HCT116 (cell line): Measurements from ENCODE around the gene C5AR2. TPM values are rescaled to one million over a fixed set of nuclear protein-coding genes. Genes with fewer than 3 reads are reported as not detected.

Experiments
- ATAC-seq: fragments of 200-7000 bp; cut with Tn5 transposase; 2 replicates; pipeline ENCODE4 v1.9.1; 2020; ENCODE audit warnings: mild to moderate bottlenecking, moderate library complexity
- BruUV-seq: library from RNA; stranded (reverse); fragments of 400-500 nt; replicated peaks from 2 replicates; lab custom pipeline; 2021; lab: Mats Ljungman, UMichigan
- CTCF ChIA-PET: fragments of 300-600 bp; sonication (Branson Sonifier 250); formaldehyde crosslinking; loops from one replicate; lab custom pipeline; 2021; ENCODE audit warnings: antibody characterized with exemption; lab: Charles Lee
- POLR2A ChIA-PET: fragments of 300-600, 350-600 bp; sonication (Branson Sonifier 250); formaldehyde crosslinking; loops from one replicate; lab custom pipeline; 2021; ENCODE audit warnings: antibody characterized with exemption; lab: Charles Lee
- RAD21 ChIA-PET, 2 experiments: fragments of 300-600 bp; sonication (Branson Sonifier 250); formaldehyde crosslinking; loops; one replicate each; lab custom pipeline; 2023; ENCODE audit warnings: low total read pairs in 2 of 2; ENCODE audit not compliant: uncharacterized antibody in 2 of 2, unreplicated experiment in 2 of 2, low non-redundant PET in 1 of 2; lab: Charles Lee
- DNase-seq: peaks from one replicate; pipeline ENCODE4 v3.0.0-alpha.2; 2010; ENCODE audit warnings: low read depth, low spot score
- H2AFZ ChIP-seq: fragments of 200-600 bp; shearing (Covaris generic), sonication (generic); 2 replicates; pipeline ENCODE4 v1.6.1; 2017; ENCODE audit warnings: low read depth, mixed run types, mixed read lengths, antibody characterized with exemption, low read length; ENCODE audit not compliant: poor library complexity, severe bottlenecking
- H3K27ac ChIP-seq: 2 replicates; pipeline ENCODE4 v1.5.1; 2012; ENCODE audit warnings: low read depth, low read length
- H3K27me3 ChIP-seq: fragments of 200-600 bp; sonication (generic); 2 replicates; pipeline ENCODE4 v1.6.1; 2016; ENCODE audit warnings: mixed run types, low read length, mixed read lengths; ENCODE audit not compliant: insufficient read depth
- H3K36me3 ChIP-seq, 2 experiments: fragments of 200-500 bp in 1 of 2; fragments of 200-600 bp in 1 of 2; sonication (Bioruptor generic) in 1 of 2; sonication (generic) in 1 of 2; 2 replicates each; pipeline versions ENCODE4 v1.5.1 to v1.6.1; 2014 to 2016; ENCODE audit warnings: low read length in 2 of 2, inconsistent platforms in 1 of 2, mixed read lengths in 1 of 2, mixed run types in 1 of 2; ENCODE audit not compliant: insufficient read depth in 2 of 2, control insufficient read depth in 1 of 2
- H3K4me1 ChIP-seq, 2 experiments: fragments of 200-600 bp in 1 of 2; sonication (generic) in 1 of 2; 2 replicates each; pipeline versions ENCODE4 v1.5.1 to v1.6.1; 2012 to 2017; ENCODE audit warnings: low read length in 2 of 2, inconsistent platforms in 1 of 2, mild to moderate bottlenecking in 1 of 2, mixed read lengths in 1 of 2, mixed run types in 1 of 2, moderate library complexity in 1 of 2; ENCODE audit not compliant: insufficient read depth in 2 of 2, control insufficient read depth in 1 of 2
- H3K4me2 ChIP-seq: fragments of 200-600 bp; sonication (generic); 2 replicates; pipeline ENCODE4 v1.6.1; 2017; ENCODE audit warnings: mixed run types, low read length, mixed read lengths
- H3K4me3 ChIP-seq, 2 experiments: fragments of 200-600 bp in 1 of 2; sonication (generic) in 1 of 2; replicated peaks in 1 of 2; 2 replicates each; pipeline ENCODE4 v1.5.1; 2011 to 2016; ENCODE audit warnings: low read length in 2 of 2, control low read depth in 1 of 2, low read depth in 1 of 2, mild to moderate bottlenecking in 1 of 2, mixed read lengths in 1 of 2, mixed run types in 1 of 2
- H3K79me2 ChIP-seq: fragments of 200-600 bp; sonication (generic); 2 replicates; pipeline ENCODE4 v1.6.1; 2017; ENCODE audit warnings: mild to moderate bottlenecking, mixed run types, low read length, moderate library complexity, mixed read lengths; ENCODE audit not compliant: insufficient read depth
- H3K9ac ChIP-seq: fragments of 200-600 bp; sonication (generic); 2 replicates; pipeline ENCODE4 v1.6.1; 2016; ENCODE audit warnings: low read length, mixed read lengths
- H3K9me2 ChIP-seq: fragments of 200-600 bp; sonication (generic), shearing (Covaris generic); 2 replicates; pipeline ENCODE4 v1.6.1; 2017; ENCODE audit warnings: mixed run types, mild to moderate bottlenecking, moderate library complexity; ENCODE audit not compliant: insufficient read depth
- H3K9me3 ChIP-seq, 2 experiments: fragments of 200-500 bp in 1 of 2; fragments of 200-600 bp in 1 of 2; sonication (Bioruptor generic) in 1 of 2; sonication (generic) in 1 of 2; 2 replicates each; pipeline ENCODE4 v1.6.1; 2014 to 2017; ENCODE audit warnings: low read length in 2 of 2, mixed read lengths in 2 of 2, inconsistent platforms in 1 of 2, low read depth in 1 of 2, mild to moderate bottlenecking in 1 of 2, mixed run types in 1 of 2, moderate library complexity in 1 of 2; ENCODE audit not compliant: control insufficient read depth in 1 of 2, insufficient read depth in 1 of 2
- H4K20me1 ChIP-seq: fragments of 200-600 bp; sonication (generic), shearing (Covaris generic); 2 replicates; pipeline ENCODE4 v1.6.1; 2017; ENCODE audit warnings: mixed run types, mild to moderate bottlenecking, moderate library complexity; ENCODE audit not compliant: insufficient read depth
- ELF1 ChIP-seq: IDR thresholded peaks from 2 replicates; pipeline ENCODE4 v1.6.1; 2012; ENCODE audit warnings: low read depth, borderline replicate concordance
- EZH2 ChIP-seq: fragments of 200-600 bp; sonication (generic); IDR thresholded peaks from 2 replicates; pipeline ENCODE4 v1.6.1; 2017; ENCODE audit warnings: antibody characterized with exemption, mixed run types
- EZH2phosphoT487 ChIP-seq: fragments of 200-600 bp; IDR thresholded peaks from 2 replicates; pipeline ENCODE4 v1.6.1; 2018; ENCODE audit warnings: antibody characterized with exemption, borderline replicate concordance
- MAX ChIP-seq: IDR thresholded peaks from 2 replicates; pipeline ENCODE4 v1.6.1; 2012
- YY1 ChIP-seq: IDR thresholded peaks from 2 replicates; pipeline ENCODE4 v1.6.1; 2011; ENCODE audit warnings: low read length, low read depth, moderate library complexity, mild to moderate bottlenecking; ENCODE audit not compliant: insufficient replicate concordance; ENCODE audit errors: extremely low read depth
- intact Hi-C: fragments of 100-400 bp; cut with micrococcal nuclease; formaldehyde crosslinking; loops from 2 replicates; pipeline ENCODE4 v1.10.0; 2022
- total RNA-seq: library from RNA; stranded (reverse); gene quantifications from one replicate; pipeline ENCODE4 v1.2.1, GENCODE V29; 2021; ENCODE audit not compliant: unreplicated experiment
- TF ChIP-seq, protein P1 (sequence below), 3 experiments: fragments of 200-600 bp in 1 of 3; sonication (generic) in 1 of 3; IDR thresholded peaks in 2 of 3; conservative IDR thresholded peaks in 1 of 3; 2 replicates each; pipeline ENCODE4 v1.5.1; 2012 to 2017; ENCODE audit warnings: low read depth in 2 of 3, low read length in 2 of 3, antibody characterized with exemption in 1 of 3, borderline replicate concordance in 1 of 3, control low read depth in 1 of 3, mild to moderate bottlenecking in 1 of 3, mixed read lengths in 1 of 3, mixed run types in 1 of 3, moderate library complexity in 1 of 3; ENCODE audit not compliant: insufficient read depth in 1 of 3
- TF ChIP-seq, protein P2 (sequence below): IDR thresholded peaks from 2 replicates; pipeline ENCODE4 v1.6.1; 2012
- TF ChIP-seq, protein P3 (sequence below): IDR thresholded peaks from 2 replicates; pipeline ENCODE4 v1.6.1; 2012; ENCODE audit warnings: low read depth
- TF ChIP-seq, protein P4 (sequence below): IDR thresholded peaks from 2 replicates; pipeline ENCODE4 v1.6.1; 2011; ENCODE audit warnings: mild to moderate bottlenecking, low read length, moderate library complexity; ENCODE audit not compliant: insufficient replicate concordance; ENCODE audit errors: extremely low read depth

Gene C5AR2
- total RNA-seq, 1 experiment from 2014 or later: 0.12 TPM

- POLR2A ChIA-PET: no interaction called here
- CTCF ChIA-PET: no interaction called here
- Histone ChIP-seq H2AFZ (no peak overlapping the region), H3K79me2 (no peaks in the 10 kb centered on the region), H3K4me3 (no peak overlapping the region), H3K36me3 (peaks cover 19 to 38% of the 10 kb centered on the region in 2 experiments; a peak in 3 of 4 replicates), H4K20me1 (no peaks in the 10 kb centered on the region), H3K4me2 (no peak overlapping the region), H3K27me3 (no peaks in the 10 kb centered on the region), H3K27ac (no peak overlapping the region), H3K9me3 (no peaks in the 10 kb centered on the region), H3K4me1 (0 out of 4 replicates have a peak, but pooled peaks cover 0 to 4% of the 10 kb centered on the region in 2 experiments), H3K9me2 (no peaks in the 10 kb centered on the region), H3K9ac (no peak overlapping the region)
- no peak for TF ChIP-seq EZH2
- TF ChIP-seq EZH2phosphoT487: no peak
- TF ChIP-seq YY1: no peak
- TF ChIP-seq, protein P1, sequence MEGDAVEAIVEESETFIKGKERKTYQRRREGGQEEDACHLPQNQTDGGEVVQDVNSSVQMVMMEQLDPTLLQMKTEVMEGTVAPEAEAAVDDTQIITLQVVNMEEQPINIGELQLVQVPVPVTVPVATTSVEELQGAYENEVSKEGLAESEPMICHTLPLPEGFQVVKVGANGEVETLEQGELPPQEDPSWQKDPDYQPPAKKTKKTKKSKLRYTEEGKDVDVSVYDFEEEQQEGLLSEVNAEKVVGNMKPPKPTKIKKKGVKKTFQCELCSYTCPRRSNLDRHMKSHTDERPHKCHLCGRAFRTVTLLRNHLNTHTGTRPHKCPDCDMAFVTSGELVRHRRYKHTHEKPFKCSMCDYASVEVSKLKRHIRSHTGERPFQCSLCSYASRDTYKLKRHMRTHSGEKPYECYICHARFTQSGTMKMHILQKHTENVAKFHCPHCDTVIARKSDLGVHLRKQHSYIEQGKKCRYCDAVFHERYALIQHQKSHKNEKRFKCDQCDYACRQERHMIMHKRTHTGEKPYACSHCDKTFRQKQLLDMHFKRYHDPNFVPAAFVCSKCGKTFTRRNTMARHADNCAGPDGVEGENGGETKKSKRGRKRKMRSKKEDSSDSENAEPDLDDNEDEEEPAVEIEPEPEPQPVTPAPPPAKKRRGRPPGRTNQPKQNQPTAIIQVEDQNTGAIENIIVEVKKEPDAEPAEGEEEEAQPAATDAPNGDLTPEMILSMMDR (IDR thresholded peaks at IDR 0.05 in 2 of 3, conservative IDR thresholded peaks at IDR 0.05 in 1 of 3; ENCODE audit: borderline replicate concordance in 1 of 3, insufficient read depth in 1 of 3, low read depth in 2 of 3, low read length in 2 of 3): no peak
- no peak for TF ChIP-seq MAX
- TF ChIP-seq, protein P2, sequence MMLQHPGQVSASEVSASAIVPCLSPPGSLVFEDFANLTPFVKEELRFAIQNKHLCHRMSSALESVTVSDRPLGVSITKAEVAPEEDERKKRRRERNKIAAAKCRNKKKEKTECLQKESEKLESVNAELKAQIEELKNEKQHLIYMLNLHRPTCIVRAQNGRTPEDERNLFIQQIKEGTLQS: no peak
- TF ChIP-seq, protein P3, sequence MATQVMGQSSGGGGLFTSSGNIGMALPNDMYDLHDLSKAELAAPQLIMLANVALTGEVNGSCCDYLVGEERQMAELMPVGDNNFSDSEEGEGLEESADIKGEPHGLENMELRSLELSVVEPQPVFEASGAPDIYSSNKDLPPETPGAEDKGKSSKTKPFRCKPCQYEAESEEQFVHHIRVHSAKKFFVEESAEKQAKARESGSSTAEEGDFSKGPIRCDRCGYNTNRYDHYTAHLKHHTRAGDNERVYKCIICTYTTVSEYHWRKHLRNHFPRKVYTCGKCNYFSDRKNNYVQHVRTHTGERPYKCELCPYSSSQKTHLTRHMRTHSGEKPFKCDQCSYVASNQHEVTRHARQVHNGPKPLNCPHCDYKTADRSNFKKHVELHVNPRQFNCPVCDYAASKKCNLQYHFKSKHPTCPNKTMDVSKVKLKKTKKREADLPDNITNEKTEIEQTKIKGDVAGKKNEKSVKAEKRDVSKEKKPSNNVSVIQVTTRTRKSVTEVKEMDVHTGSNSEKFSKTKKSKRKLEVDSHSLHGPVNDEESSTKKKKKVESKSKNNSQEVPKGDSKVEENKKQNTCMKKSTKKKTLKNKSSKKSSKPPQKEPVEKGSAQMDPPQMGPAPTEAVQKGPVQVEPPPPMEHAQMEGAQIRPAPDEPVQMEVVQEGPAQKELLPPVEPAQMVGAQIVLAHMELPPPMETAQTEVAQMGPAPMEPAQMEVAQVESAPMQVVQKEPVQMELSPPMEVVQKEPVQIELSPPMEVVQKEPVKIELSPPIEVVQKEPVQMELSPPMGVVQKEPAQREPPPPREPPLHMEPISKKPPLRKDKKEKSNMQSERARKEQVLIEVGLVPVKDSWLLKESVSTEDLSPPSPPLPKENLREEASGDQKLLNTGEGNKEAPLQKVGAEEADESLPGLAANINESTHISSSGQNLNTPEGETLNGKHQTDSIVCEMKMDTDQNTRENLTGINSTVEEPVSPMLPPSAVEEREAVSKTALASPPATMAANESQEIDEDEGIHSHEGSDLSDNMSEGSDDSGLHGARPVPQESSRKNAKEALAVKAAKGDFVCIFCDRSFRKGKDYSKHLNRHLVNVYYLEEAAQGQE: no peak
- TF ChIP-seq, protein P4, sequence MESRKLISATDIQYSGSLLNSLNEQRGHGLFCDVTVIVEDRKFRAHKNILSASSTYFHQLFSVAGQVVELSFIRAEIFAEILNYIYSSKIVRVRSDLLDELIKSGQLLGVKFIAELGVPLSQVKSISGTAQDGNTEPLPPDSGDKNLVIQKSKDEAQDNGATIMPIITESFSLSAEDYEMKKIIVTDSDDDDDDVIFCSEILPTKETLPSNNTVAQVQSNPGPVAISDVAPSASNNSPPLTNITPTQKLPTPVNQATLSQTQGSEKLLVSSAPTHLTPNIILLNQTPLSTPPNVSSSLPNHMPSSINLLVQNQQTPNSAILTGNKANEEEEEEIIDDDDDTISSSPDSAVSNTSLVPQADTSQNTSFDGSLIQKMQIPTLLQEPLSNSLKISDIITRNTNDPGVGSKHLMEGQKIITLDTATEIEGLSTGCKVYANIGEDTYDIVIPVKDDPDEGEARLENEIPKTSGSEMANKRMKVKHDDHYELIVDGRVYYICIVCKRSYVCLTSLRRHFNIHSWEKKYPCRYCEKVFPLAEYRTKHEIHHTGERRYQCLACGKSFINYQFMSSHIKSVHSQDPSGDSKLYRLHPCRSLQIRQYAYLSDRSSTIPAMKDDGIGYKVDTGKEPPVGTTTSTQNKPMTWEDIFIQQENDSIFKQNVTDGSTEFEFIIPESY: no peak
- TF ChIP-seq ELF1: no peak
- BruUV-seq: no TSS peak
- intact Hi-C loops: no loop called here
- RAD21 ChIA-PET: no interaction called here
- no peak for ATAC-seq
- no peak for DNase-seq
These were observed 47.5 kb downstream of the C5AR2 start for GRCh38 chr19:47379381-47379938.
